MM.1S (cell line): ENCODE data around the gene DYNC2H1.

ENCODE experiments used
- DNase-seq: peaks from one replicate; pipeline ENCODE4 v3.0.0-alpha.2; 2015
- H2AFZ ChIP-seq: fragments of 300-600 bp; sonication (generic); 2 replicates; pipeline ENCODE4 v1.6.0; 2016; ENCODE audit warnings: antibody characterized with exemption, low read length
- H3F3A ChIP-seq: fragments of 300-600 bp; sonication (generic); 2 replicates; pipeline ENCODE4 v1.6.1; 2016; ENCODE audit warnings: mild to moderate bottlenecking, antibody characterized with exemption, low read length, moderate library complexity, mixed read lengths; ENCODE audit not compliant: insufficient read depth
- H3K27ac ChIP-seq: fragments of 300-600 bp; sonication (generic); 2 replicates; pipeline ENCODE4 v1.5.1; 2016; ENCODE audit warnings: mild to moderate bottlenecking, low read length
- H3K27me3 ChIP-seq: fragments of 300-600 bp; sonication (generic); replicated peaks from 2 replicates; pipeline ENCODE4 v1.6.0; 2016; ENCODE audit warnings: low read length; ENCODE audit not compliant: insufficient read depth
- H3K36me3 ChIP-seq: fragments of 300-600 bp; sonication (generic); replicated peaks from 2 replicates; pipeline ENCODE4 v1.6.1; 2016; ENCODE audit warnings: mild to moderate bottlenecking, low read length, mixed read lengths; ENCODE audit not compliant: insufficient read depth
- H3K4me1 ChIP-seq: fragments of 300-600 bp; sonication (generic); 2 replicates; pipeline ENCODE4 v1.6.1; 2016; ENCODE audit warnings: low read length, mixed read lengths
- H3K4me2 ChIP-seq: fragments of 300-600 bp; sonication (generic); 2 replicates; pipeline ENCODE4 v1.6.0; 2016; ENCODE audit warnings: low read depth, low read length
- H3K4me3 ChIP-seq: fragments of 300-600 bp; sonication (generic); 2 replicates; pipeline ENCODE4 v1.5.1; 2016; ENCODE audit warnings: low read length, mixed read lengths
- H3K79me2 ChIP-seq: fragments of 300-600 bp; sonication (generic); 2 replicates; pipeline ENCODE4 v1.6.1; 2016; ENCODE audit warnings: mixed run types, low read length, mixed read lengths
- H3K9ac ChIP-seq: fragments of 300-600 bp; sonication (generic); 2 replicates; pipeline ENCODE4 v1.6.1; 2016; ENCODE audit warnings: low read length, mixed read lengths
- H3K9me2 ChIP-seq: fragments of 300-600 bp; sonication (generic); replicated peaks from 2 replicates; pipeline ENCODE4 v1.6.1; 2016; ENCODE audit warnings: mild to moderate bottlenecking, low read length, mixed read lengths; ENCODE audit not compliant: insufficient read depth
- H3K9me3 ChIP-seq: fragments of 300-600 bp; sonication (generic); replicated peaks from 2 replicates; pipeline ENCODE4 v1.6.1; 2016; ENCODE audit warnings: mild to moderate bottlenecking, low read length, mixed read lengths; ENCODE audit not compliant: insufficient read depth
- H4K20me1 ChIP-seq: fragments of 300-600 bp; sonication (generic); 2 replicates; pipeline ENCODE4 v1.6.1; 2016; ENCODE audit warnings: mild to moderate bottlenecking, low read length, moderate library complexity, mixed read lengths; ENCODE audit not compliant: insufficient read depth
- CTCF ChIP-seq: fragments of 300-600 bp; sonication (generic); IDR thresholded peaks from 2 replicates; pipeline ENCODE4 v1.5.1; 2016; ENCODE audit warnings: antibody characterized with exemption, low read length, mixed read lengths
- EZH2 ChIP-seq: fragments of 300-600 bp; sonication (generic); optimal IDR thresholded peaks from 2 replicates; pipeline ENCODE3; 2017; ENCODE audit warnings: low read depth, mild to moderate bottlenecking, antibody characterized with exemption, low read length, mixed read lengths
- EZH2phosphoT487 ChIP-seq: fragments of 300-600 bp; sonication (generic); IDR thresholded peaks from 2 replicates; pipeline ENCODE4 v1.6.1; 2018; ENCODE audit warnings: antibody characterized with exemption, low read length

The DYNC2H1 gene

DNA sequence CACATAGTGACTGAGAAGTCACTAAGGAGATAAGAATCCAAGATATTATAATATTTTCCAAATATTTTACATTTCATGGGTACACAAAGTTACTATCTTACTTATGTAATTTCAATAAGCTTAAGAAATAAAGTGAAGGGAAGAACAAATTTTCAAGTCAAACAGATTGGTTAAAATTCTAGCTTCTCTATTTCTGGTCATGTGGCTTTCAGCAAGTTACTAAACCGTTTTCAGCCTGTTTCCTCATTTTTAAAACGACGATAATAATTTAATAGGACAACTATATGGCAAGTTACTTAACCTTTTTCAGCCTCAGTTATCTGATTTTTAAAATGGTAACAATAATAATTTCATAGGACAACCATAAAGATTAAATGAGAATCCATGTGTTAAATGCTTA, 32.9 kb upstream of the DYNC2H1 start:
- Histone ChIP-seq H3K4me2 (no peak overlapping the region), H4K20me1 (no peaks in the 10 kb centered on the region), H3K4me1 (no peaks in the 10 kb centered on the region), H3K9ac (no peak overlapping the region), H3F3A (no peaks in the 10 kb centered on the region; the same call in 1 of the 2 replicates), H3K27ac (no peak overlapping the region), H3K27me3 (no peaks in the 10 kb centered on the region), H2AFZ (no peak overlapping the region), H3K9me2 (no peaks in the 10 kb centered on the region), H3K79me2 (peaks cover 13% of the 10 kb centered on the region; the same call in 1 of the 2 replicates), H3K4me3 (no peak overlapping the region), H3K9me3 (no peaks in the 10 kb centered on the region), H3K36me3 (no peaks in the 10 kb centered on the region; the same call in 1 of the 2 replicates)
- no peak for TF ChIP-seq EZH2phosphoT487
- TF ChIP-seq EZH2 = no peak
- TF ChIP-seq CTCF = no peak
- no peak for DNase-seq

DNA sequence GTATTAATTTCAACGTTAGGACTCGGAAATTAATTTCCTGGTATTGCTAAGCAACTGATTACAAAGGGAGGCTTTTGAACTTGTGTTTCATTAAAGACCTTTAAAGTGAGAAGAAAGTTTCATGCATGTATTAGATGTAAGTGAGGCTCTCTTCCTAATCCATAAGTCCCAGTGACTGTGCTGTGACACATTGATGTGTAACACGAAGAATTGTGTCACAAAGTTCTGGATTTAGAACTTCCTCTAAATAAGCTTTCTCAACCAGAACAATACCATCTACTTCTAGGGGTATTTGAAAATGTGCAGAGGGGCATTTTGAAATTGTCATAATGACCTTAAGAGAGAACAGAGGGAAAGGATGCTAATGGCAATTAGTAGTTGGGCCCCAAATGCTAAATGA, 31.7 kb upstream of the DYNC2H1 start:
- Histone ChIP-seq H2AFZ (no peak overlapping the region), H3K9ac (no peak overlapping the region), H3K9me2 (no peaks in the 10 kb centered on the region), H3K9me3 (no peaks in the 10 kb centered on the region), H3K79me2 (peaks cover 18% of the 10 kb centered on the region), H3K4me1 (no peaks in the 10 kb centered on the region), H3K36me3 (no peaks in the 10 kb centered on the region; the same call in 1 of the 2 replicates), H4K20me1 (no peaks in the 10 kb centered on the region), H3K4me3 (no peak overlapping the region), H3K4me2 (no peak overlapping the region), H3K27ac (no peak overlapping the region), H3F3A (no peaks in the 10 kb centered on the region; the same call in 1 of the 2 replicates), H3K27me3 (no peaks in the 10 kb centered on the region)
- TF ChIP-seq CTCF (no peak), EZH2 (no peak), EZH2phosphoT487 (no peak)
- DNase-seq = no peak

DNA sequence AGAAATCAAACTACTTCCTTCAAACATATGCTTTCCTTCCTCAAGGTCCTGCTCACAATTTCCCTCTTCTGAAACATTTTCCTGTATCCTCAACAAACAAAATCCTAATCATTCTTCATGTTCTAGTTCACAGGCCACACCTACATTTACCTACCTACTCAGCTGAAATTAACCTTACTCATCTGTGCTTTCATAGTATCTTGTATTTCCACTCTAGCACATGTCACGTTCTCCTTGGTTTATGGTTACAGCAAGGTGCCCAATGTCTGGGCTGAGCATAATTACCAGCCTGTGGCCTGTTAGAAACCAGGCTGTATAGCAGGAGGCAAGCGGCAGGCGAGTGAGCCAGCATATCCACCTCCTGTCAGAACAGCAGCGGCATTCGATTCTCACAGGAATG, 30.5 kb upstream of the DYNC2H1 start:
- no peaks in the 10 kb centered on the region; the same call in 1 of the 2 replicates for H3F3A ChIP-seq
- H3K4me3 ChIP-seq = no peak overlapping the region
- H3K27me3 ChIP-seq = no peaks in the 10 kb centered on the region
- H3K27ac ChIP-seq = no peak overlapping the region
- H3K79me2 ChIP-seq = peaks cover 18% of the 10 kb centered on the region
- H3K4me2 ChIP-seq = no peak overlapping the region
- no peaks in the 10 kb centered on the region for H3K4me1 ChIP-seq
- DNase-seq = no peak
- no peaks in the 10 kb centered on the region for H3K9me3 ChIP-seq
- H3K9ac ChIP-seq = no peak overlapping the region
- H3K9me2 ChIP-seq = no peaks in the 10 kb centered on the region
- TF ChIP-seq EZH2 (no peak), CTCF (no peak), EZH2phosphoT487 (no peak)
- H3K36me3 ChIP-seq = no peaks in the 10 kb centered on the region; the same call in 1 of the 2 replicates
- no peaks in the 10 kb centered on the region for H4K20me1 ChIP-seq
- H2AFZ ChIP-seq = no peak overlapping the region
